Fibroblast of upper back skin (primary cell): ENCODE measurements around the gene CARD11.

Experiments used
- DNase-seq: peaks from one replicate; pipeline ENCODE4 v3.0.0-alpha.2; 2013

The CARD11 gene

DNA sequence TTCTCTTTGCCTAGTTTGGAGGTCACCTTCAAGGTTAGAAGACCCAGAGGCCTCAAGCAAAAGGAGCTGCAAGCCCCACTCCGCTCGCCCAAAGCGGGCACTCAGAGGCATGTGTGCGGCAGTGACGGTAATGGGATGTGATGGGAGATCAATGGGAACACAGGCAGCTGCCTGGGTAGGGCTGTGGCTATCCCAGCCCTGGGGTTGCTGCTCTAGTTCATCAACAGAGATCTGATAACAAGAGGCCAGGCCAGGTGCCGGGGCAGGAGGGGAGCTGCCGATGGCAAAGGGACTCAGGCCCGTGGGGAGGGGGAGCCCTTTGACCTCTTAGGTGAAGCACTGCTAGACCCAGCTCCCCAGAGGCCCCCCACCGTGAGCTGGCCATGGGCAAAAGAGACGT, 147.5 kb downstream of the CARD11 start:
- no peak for DNase-seq

DNA sequence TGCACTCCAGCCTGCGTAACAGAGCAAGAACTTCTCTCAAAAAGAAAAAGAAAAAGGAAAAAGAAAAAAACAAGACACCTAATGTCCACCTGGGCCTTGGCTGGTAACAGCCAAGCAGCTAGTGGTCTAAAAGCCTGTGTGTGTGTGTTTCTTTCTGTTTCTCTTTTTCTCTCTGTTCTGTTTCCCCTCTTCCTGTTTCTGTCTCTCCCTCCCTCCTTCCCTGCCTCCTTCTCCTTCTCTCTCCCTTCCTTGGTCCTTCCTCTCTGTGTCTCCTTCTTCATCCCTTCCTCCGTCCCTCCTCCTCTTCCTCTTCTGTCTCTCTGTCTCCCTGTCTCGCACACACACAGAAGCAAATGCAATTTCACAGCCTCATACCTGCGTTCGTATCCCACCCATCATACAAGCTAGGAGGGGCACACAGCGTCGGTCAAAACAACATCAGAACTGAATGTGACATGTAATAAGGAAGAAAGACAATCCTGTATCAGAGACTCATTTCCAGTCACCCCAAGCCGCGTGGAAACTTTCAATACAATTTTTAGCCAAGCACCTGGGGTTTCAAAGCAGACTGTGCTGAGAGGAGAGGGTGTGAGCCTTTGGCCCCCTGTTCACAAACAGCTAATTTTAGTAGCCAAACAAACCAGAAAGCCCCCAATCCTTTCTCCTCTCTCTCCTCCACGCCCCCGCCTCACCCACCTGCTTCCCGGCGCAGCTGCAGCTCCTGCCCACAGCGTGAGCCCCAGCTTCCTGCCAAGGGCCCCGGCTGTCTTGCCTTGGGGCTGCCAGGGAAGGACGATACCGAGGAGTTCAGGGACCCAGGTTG, 149.3 kb downstream of the CARD11 start:
- DNase-seq, result no peak

DNA sequence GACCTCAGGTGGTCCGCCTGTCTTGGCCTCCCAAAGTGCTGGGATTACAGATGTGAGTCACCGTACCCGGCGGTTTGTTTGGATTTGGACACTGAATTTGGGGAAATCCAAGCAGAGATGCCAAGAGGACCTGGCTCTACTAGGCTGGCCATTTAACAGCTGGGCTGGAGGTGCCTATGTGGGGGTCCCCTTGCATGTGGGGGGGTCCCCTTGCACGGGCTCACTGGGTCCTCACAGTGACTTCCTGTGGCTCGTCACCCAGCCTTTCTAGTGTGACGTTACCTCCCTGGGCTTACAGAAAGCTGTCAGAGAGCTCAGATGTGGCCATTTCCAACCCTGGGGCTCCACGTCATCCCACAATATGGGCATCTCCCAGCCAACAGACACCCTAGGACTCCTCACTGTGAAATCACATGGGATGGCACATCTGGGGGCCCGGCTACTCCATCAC, 150.2 kb downstream of the CARD11 start:
- DNase-seq, result no peak

DNA sequence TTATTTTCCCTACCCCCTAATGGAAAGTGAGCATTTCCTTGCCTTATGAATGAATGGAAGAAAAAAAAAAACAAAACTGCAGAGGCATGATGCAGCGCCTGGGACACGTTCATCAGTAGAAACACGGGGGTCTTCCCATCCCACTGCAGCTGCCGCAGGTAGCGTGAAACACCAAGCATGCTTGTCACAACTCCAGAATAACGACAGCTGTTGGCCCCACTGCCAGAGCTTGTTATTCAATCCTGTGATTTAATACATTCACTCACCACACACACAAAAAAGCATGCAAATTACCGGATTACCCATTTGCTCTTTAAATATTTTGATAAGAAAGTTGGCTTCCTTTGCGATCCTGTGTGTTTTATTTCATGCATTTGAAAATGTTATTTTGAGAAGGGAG, 151.1 kb downstream of the CARD11 start:
- DNase-seq, result no peak

DNA sequence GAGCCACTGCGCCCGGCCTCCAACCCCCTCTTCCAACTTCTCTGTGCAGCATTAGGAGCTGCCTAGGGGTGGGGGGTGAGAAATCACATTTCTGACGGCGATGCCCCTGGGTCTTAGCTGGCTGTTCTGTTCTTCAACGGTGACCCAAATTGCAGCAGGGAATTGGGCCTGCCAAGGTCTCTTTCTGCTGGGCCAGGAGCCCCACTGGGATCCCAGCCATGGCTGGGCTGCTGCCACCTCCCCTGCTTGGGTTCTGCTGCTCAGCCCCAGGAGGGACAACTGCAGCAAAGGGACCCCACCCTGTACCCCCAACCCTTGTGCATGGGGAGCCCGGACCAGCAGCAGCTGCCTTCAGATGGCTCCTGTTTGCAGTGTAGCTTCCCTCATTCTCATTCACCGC, 155.9 kb downstream of the CARD11 start:
- no peak for DNase-seq

DNA sequence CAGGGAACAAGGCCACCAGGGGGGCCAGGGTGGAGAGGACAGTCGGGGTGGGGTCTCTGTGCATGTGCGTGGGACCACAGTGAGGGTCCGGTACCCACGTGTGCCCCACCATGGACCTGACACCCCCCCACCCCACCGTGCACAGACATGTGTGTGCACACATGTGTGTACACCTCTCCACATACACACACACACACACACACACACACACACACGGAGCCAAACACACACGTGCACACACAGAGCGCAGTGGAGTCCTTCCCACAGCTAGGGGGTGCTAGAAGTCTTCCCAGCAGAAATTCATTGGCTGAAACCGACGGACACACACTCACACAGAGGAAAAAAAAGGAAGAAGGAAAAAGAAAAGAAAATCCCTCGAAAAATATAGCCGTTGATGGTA, 156.8 kb downstream of the CARD11 start:
- DNase-seq, result peak; percentile 74

DNA sequence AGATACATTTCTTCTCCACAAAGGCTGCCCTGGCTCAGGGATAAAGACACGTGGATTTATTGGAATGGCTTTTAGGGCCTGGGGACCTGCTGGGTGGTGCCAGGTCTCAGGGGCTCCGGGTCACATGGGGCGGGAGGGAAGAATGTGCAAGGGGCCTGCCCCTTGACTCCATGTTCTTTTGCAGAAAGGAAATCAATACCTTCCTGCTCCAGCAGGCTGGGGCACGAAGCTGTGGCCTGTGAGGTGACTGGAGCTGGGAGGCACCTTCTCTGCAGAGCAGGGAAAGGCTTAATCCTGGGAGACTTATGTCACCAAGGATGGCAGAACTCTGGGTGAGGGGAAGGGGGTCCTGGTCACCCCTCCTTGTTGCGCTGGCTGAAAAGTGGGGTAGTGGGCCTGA, 157.3 kb downstream of the CARD11 start:
- DNase-seq, result no peak

DNA sequence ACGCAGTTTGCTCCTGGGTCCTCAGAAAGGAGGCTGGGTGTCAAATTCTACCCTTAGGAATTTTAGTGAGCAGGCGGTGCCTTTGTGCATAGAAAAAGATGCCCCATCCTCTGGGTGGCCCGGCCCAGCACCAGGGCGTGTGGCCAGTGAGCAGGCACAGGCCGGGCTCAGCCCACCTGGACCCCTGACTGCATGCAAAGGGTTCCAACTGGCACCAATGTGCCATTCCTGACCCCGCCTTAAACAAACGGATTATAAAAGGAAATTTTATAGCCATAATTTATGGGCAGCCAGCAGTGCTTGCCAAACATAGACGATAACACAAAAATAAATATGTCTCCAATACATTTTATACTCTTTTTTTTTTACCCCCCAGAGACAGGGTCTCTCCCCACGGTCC, 159.5 kb downstream of the CARD11 start:
- DNase-seq, result no peak

DNA sequence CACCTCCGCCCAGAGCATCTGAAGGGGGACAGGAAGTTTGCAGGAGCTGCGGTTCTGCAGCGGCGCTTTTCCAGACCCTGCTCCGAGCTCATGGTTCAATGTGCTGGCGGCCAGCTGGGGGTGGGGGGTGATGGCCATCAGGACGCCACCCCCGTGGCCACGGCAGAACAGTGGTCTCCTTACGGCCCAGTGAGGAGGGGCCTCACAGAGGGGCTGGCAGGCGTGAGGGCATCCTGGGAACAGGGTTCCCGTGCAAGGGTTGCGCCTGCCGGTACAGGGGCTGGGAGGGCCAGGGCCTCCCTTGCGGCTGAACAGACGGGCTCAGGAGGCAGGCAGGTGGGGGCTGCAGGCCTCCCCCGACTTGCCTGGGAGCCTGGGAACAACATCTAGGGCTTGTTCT, 160.6 kb downstream of the CARD11 start:
- no peak for DNase-seq

DNA sequence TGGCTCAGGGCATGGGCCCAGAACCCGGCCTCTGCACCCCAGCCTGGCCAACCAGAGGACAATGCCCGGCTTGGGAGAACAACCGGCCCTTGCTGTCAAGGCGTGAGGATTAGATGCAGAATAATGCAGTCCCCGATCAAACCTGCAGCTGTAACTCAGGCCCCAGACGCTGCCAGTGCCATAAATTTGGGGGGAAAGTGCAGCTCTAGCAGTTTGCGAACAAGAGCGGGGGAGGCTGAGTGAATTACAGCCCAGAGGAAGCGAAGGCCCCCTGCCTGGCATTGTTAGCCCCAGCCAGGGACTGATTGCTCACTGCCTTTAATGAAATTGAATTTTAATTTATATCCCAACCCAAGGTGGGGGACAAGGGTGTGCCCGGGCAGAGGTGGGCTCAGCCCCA, 161.6 kb downstream of the CARD11 start:
- DNase-seq, result no peak

DNA sequence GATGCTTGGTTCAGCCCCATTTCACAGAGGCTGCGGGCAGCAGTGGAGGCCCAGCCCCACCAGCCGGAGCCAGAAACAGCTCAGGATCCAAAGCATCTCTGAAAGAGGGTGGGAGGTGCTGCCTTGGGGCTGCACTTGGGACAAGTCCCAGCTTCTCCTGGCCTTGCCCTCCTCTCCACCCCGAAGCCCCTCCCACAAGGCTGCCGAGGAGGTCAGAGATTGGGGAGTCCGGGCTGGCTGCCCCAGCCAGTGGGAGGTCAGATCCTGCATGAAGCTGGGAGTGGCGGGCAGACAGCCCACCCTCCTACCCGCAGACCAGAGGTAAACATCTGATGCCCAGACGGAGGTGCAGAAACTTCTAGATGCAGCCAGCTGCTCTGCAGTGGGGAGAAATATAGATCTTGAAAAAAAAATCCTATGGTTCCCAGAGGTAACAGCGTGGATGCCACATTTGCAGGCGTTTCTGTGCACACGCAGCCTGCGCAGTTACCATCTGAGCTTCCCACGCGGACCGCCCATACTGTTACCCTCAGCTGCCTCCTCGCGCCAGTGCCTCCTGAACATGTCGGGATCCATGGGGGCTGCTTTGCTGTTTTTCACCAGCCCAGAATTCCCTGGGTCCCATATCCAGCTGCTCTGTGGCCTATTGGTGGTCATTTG, 162.7 kb downstream of the CARD11 start:
- DNase-seq, result peak; percentile 8

DNA sequence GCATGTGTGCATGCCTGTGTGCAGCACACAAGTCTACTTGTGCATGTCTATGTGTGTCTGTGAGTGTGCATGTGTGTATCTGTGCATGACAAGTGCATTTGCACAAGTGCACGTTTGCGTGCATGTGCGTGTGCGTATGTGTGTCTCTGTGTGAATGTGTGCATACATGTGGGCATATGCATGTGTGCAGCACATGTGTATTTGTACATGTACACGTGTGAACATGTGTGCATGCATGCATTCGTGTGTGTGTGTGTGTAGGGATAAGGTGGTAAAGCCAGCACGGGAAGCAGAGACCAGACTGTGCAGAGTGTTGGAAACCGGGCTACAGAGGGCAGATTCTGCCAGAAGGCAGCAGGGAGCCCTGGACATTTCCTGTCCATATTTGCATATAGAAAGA, 163.6 kb downstream of the CARD11 start:
- no peak for DNase-seq

DNA sequence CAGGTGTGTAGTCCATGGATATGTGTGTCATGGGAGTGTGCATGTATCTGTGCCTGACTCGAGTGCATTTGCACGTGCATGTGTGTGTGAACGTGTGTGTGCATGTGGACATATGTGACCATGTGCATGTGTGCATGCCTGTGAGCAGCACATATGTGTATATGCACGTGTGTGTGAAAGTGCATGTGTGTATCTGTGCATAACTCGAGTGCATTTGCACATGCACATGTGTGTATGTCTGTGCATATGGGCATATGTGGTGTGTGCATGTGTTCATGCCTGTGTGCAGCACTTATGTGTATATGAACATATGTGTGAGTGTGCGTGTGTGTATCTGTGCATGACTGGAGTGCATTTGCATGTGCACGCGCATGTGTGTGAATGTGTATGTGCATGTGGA, 164.3 kb downstream of the CARD11 start:
- DNase-seq, result no peak

DNA sequence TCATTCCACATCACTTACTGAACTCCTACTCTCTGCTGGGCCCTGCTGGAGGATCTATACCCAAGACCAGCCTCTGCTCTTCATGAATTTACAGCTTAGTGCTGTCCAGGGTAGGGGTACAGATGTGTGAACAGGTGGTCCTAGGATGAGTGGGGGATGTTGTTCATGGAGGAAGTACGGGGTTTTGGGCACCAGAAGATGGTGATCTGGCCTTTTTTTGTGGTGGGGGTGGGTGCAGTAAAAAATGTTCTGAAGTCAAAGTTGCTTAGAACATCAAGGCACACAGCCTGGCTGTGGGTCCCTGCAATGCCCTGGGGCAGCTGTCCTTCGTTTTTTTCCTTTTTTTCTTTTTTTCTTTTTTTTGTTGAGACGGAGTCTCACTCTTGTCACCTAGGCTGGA, 165.4 kb downstream of the CARD11 start:
- DNase-seq, result no peak

DNA sequence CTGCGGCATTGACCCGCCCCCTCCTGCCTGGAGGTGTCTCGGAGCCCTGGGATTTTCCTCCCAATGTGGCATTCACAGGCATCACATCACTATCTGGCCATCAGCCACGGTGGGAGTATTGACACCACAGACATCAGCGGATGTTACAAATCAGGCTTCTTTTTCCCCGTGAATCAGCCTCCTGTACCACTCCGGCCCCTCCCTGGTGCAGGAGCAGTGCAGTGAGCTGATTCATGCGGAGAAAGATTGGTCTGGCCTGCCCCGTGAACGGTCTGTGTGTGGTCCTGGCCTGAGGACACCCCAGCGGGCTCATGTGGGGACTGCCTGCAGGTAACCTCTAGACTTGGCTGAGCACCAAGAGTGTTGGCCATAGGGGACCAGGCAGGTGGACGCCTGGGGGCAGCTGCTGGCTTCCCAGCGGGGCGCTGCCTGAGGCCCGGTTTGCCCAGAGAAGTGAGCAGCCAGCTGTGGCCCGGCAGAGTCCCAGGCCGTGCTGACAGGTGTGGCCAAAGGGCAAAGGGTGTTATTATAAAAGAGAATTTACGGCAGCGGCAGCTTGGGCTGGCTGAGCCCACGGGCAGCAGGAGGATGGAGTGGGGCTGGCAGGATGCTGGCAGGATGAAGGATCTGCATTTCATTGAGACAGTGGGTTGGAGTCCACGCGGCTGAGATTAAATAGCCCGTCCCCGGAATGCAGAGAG, 167.5 kb downstream of the CARD11 start:
- peak; percentile 87 for DNase-seq

DNA sequence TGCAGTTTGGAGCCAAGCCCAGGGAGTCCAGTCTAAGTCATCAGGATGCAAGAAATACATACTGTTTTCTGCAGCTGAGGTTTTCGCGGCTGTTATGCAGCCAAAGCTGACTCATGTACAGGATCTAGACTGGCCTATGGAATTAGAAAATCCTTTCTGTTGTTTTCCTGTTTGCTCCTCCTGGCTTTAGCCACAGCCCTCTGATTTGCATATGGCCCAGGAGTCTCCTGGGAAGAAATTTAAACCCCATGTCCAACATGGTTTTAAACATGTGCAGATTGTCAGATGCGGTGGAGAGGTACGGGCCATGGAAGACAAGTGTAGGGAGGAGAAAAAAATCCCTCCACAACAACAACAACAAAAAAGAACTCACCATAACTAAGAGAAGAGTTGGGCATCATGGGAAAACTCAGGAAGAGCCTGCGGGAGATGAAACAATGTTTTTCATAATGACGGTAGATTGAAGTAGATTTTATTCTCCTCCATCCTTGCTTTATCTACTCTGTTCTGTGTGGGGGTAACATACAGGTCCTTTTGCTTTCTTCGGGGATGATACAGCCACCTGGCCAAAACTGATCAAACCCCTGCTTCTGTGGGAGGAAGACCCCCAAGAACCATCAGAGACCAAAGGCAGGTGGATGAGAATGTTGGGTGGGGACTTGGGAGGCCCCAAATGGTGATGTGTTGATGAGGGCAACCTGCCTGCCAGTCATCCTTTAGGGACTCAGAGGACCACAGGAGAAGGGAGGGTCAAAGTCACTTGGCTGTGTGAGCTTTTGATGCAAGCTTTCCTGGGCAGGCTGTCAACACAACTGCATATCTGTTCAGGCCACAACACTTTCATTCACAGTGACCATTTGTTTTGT, 169.7 kb downstream of the CARD11 start:
- peak; percentile 95 for DNase-seq

DNA sequence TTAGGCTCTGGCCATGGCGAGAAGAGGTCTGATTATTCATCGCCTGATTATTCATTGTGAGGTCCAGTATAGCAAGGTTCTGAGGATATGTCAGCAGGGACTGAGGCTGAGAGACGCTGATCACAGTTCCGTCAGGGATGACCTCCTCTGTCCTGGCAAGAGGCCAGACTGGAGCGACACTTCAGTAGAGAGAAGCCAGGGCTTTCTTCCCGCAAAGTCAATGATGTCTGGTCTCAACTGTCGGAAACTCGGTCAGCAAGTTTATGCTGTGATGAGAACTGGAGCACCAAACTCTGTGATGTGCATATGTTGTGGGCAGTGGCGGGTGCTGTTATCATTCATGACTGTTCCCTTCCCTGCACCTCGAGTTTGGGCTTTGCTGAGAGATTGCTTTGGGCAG, 170.5 kb downstream of the CARD11 start:
- DNase-seq, result no peak

DNA sequence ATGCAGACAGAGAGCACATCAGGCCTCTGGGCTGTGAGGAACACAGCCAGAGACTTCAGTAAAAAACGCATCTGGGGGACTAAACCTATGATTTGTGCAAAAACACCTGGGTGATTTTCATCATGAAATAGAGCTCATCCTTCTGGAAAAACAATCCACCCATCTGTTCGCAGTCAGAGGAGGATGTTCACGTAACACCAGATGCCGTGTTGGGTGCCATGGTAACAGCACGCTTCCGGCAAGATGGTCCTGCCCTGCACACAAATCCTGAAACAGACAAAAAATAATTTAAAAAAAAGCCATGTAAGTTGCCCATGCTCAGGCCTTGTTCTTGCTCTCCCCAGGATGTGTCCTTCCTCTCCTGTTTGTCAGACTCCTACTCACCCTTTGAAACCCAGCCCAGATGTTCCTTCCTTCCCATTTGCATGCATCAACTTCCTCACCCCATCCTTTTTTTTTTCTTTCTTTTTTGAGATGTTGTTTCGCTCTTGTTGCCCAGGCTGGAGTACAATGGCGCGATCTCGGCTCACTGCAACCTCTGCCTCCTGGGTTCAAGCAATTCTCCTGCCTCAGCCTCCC, 171.3 kb downstream of the CARD11 start:
- peak; percentile 17 for DNase-seq

DNA sequence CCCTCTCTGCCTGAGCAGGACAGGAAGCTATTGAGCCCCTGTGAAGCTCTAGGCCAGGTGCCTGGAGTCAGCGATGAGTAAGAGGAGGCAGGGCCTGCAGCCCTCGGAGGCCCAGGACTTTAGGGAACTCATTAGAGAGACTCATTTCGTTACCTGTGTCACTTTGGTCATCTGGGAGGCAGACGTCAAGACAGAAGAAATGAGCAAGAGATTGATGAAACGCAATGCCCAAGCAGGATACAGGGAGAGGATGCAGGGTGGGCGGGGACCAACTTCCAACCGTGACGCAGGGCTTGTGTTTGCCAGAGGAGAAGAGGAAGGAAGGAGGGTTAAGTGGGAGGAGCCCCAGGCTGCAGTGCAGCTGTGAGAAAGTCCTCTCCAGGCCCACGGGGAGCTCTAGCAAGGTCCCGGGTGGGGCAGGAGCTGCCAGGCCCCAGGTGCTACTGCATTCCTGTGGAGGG, 173.2 kb downstream of the CARD11 start:
- DNase-seq, result peak; percentile 71

DNA sequence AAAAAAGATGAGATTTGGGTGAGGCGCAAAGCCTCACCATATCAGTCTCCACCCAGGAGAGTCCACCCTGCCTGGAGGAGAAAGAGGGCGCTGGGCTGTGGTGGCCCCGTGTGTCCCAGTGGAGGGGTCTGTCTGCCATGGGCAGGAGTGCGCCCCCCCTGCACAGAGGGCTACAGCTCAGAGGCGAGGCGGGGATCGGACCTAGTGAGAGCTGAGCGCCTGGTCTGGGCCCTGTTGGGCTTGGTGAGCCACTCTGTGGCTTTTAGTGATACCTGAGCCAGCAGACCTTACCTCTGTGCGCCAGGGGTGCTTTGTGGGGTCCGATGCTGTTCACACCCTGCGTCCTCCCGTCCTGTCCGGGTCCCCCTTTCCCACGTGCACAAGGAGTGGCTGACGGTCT, 173.7 kb downstream of the CARD11 start:
- DNase-seq, result no peak

DNA sequence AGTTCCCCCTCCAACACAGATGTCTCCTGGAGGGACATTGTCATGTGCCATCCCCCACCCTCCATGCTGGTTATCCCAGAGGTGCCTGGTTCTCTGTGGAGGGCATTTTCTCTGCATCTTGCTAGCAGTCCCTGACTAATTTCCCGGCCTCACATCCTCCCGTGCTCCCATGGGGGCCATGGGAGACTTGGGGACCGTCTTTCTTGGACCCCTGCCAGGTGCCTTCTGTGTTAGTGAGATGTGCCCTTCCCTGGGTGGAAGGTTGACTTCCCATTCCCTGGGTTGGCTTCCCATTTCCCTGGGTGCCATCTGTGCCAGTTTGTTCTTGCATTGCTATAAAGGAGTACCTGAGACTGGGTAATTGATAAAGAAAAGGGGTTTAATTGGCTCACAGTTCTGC, 177.1 kb downstream of the CARD11 start:
- no peak for DNase-seq

DNA sequence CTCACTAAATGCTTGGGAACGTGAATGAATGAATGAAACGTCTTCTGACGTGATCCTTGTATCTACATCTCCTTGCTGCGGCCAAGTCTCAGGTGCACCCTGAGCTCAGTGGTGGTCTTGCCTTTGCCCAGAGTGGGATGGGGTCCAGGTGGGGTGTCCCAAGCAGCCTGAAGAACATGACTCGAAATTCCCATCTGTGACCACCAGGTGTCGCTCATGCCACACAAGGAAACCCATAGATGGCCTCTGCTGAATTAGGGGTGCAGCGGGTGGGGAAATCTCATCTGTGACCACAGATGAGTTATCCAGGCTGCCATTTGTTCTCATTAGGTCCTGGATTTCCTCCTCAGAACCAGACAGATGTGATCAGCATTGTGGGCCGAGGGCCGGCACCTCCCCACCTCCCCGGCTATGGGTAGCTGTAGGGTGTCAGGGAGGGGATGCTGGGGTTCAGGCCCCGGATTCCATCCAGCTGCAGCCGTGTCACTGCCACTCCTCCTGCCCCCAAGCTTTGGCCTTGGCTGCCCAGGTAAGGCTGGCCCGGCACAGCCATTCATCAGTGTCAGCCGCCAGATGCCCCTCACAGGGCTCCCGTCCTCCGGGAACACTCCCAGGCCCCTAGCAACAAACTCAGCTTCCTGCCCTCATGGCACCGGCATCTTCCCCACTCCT, 178.5 kb downstream of the CARD11 start:
- DNase-seq, result peak; percentile 76
